Right cardiac atrium (tissue), 5 donors: ENCODE data around the gene CPSF4L. TPM values are rescaled to one million over a fixed set of nuclear protein-coding genes. Genes with fewer than 3 reads are reported as not detected.

Source experiments
- ATAC-seq, 2 donors: fragments of 200-7000 bp; cut with Tn5 transposase; one replicate each; pipeline versions ENCODE4 v1.8.0 to v1.9.1; 2020; ENCODE audit warnings: moderate library complexity in 2 of 2, mild to moderate bottlenecking in 1 of 2
- DNase-seq, 3 donors: peaks; one replicate each; pipeline ENCODE4 v3.0.0-alpha.2; 2020
- H3K27ac ChIP-seq: one replicate; pipeline ENCODE4 v1.5.1; 2013; ENCODE audit warnings: mild to moderate bottlenecking, low read length, control low read depth, moderate library complexity
- H3K27me3 ChIP-seq: one replicate; pipeline ENCODE4 v1.6.1; 2013; ENCODE audit not compliant: control insufficient read depth, insufficient read depth
- H3K4me1 ChIP-seq: one replicate; pipeline ENCODE4 v1.6.1; 2013; ENCODE audit warnings: low read length; ENCODE audit not compliant: control insufficient read depth, insufficient read depth
- H3K4me3 ChIP-seq: one replicate; pipeline ENCODE4 v1.5.1; 2013; ENCODE audit warnings: low read length, control low read depth
- H3K9me3 ChIP-seq: one replicate; pipeline ENCODE4 v1.6.1; 2013; ENCODE audit warnings: low read length; ENCODE audit not compliant: control insufficient read depth
- WGBS: extraction: QIAGEN DNeasy Blood & Tissue Kit; methylation state at CpG from one replicate; pipeline ENCODE4 v1.1.7; 2013; 5-methylcytosine and 5-hydroxymethylcytosine counted together
- intact Hi-C, 4 donors: fragments of 100-400 bp; cut with DNase I; formaldehyde crosslinking; loops; one replicate each; pipeline versions ENCODE4 v1.11.0 to v1.14.0; 2022 to 2023
- polyA plus RNA-seq: library from polyadenylated mRNA; stranded (reverse); fragments of 200-250 nt; gene quantifications from one replicate; pipeline ENCODE4 v1.2.3, GENCODE V29; 2013
- total RNA-seq, 4 donors: library from RNA; stranded (reverse); fragmentation: NEBNext Ultra II Directional; extraction: Animal tissue kit (Norgen Biotek cat#: 25700); gene quantifications; one replicate each; pipeline ENCODE4 v1.2.1, GENCODE V29; 2021
- donor health status: healthy with polysubstance abuse.
- donor health status: DM: no; HTN: yes; CAD: no.
- donor health status: DM: no; HTN: no; CAD: no.
- donor health status: DM: no; HTN: yes; CAD: no; lungs with severe emphysema.
- donor health status: DM: yes; HTN: yes; CAD: no.

CPSF4L gene
- total and polyA plus RNA-seq, 5 donors, result not detected

DNA sequence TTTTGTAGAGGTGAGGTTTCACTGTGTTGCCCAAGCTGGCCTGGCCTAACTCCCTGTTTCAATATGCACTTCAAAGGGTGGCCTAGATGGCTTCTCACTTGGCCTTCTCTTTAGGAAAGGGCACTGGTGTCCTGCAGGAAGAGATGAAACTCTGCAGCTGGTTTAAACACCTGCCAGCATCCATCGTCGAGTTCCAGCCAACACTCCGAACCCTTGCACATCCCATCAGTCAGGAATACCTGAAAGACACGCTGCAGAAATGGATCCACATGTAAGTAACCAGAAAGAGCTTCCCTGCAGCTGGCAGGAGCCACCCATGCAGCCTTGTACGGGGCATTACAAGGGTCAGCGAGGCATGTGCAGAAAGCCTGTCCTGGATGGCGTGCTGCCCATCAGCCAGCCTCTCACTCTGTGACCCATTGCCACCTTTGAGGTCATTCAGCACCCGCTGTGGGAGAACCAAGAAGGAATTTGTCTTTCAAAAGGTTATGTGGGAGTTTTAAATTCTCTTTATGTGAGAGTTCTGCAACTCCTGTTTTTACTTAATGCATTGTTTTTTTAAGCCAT is 61.8 kb downstream of the CPSF4L start:
- no peak for ATAC-seq
- peaks cover 14% of the 10 kb centered on the region for H3K4me1 ChIP-seq
- no peak for DNase-seq
- no peaks in the 10 kb centered on the region for H3K27me3 ChIP-seq
- no peaks in the 10 kb centered on the region for H3K9me3 ChIP-seq
- 93% methylated on average over 8 of the region's 8 CpGs for WGBS
- intact Hi-C loops, result loop anchor here in 1 of 4 donors (10.0 kb wide), 1 partner anchor 55 kb away; no protein-coding TSS in a partner anchor
- H3K4me3 ChIP-seq, result no peak overlapping the region
- no peak overlapping the region for H3K27ac ChIP-seq

DNA sequence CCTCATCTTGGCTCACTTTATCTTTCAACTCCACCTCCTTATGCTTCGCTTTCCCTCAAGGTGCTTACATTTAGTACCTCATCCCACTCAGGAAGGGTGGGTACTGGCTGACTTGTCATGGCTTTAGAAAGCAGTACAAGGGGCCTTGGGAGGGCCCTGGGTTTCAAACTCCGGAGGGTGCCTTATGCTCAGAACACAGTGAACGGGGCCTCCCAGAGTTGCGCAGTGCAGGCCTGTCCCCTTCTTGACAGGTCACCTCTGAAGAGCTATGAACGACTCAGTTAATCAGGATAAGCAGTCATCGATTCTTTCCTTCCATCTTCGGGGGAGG is 62.8 kb downstream of the CPSF4L start:
- DNase-seq, result no peak
- Histone ChIP-seq H3K4me1 (peaks cover 11% of the 10 kb centered on the region), H3K4me3 (no peak overlapping the region), H3K9me3 (no peaks in the 10 kb centered on the region), H3K27me3 (no peaks in the 10 kb centered on the region), H3K27ac (no peak overlapping the region)
- intact Hi-C loops, result loop anchor here in 1 of 4 donors (10.0 kb wide), 1 partner anchor 56 kb away; no protein-coding TSS in a partner anchor
- no peak for ATAC-seq
- WGBS, result 93% methylated on average over 7 of the region's 7 CpGs

Other genes starting within 250 kb of the CPSF4L start
- gene SLC39A11, start 169.2 kb downstream of the CPSF4L start, total RNA-seq, result 10 to 100 TPM in 1 of 4 donors, 1 to 10 TPM in 3; 9.8 to 12.6 (median 9.9) TPM
- 3.2 TPM for gene SLC39A11, start 169.2 kb downstream of the CPSF4L start, polyA plus RNA-seq
- gene SSTR2, start 96.9 kb downstream of the CPSF4L start, total RNA-seq, result under 1 TPM; 0.06 to 0.75 (median 0.30) TPM
- 0.29 TPM for gene SSTR2, start 96.9 kb downstream of the CPSF4L start, polyA plus RNA-seq
- 10 to 100 TPM; 38.5 to 51.4 (median 43.2) TPM for gene COG1, start 68.8 kb downstream of the CPSF4L start, total RNA-seq
- gene COG1, start 68.8 kb downstream of the CPSF4L start, polyA plus RNA-seq, result 43.2 TPM
- 10 to 100 TPM; 28.1 to 47.1 (median 38.4) TPM for gene CDC42EP4, start 50.1 kb upstream of the CPSF4L start, total RNA-seq
- 31.9 TPM for gene CDC42EP4, start 50.1 kb upstream of the CPSF4L start, polyA plus RNA-seq